Neuronal stem cell (in vitro differentiated cells): ENCODE measurements around the gene PSD2.

Experiments used
- DNase-seq: peaks from one replicate; pipeline ENCODE4 v3.0.0-alpha.2; 2013; ENCODE audit warnings: low spot score
- H2AFZ ChIP-seq: one replicate; pipeline ENCODE4 v1.6.1; 2013; ENCODE audit warnings: mild to moderate bottlenecking, low read length, inconsistent platforms
- H2AK5ac ChIP-seq: 2 replicates; pipeline ENCODE4 v1.6.1; 2013; ENCODE audit warnings: low read depth, mild to moderate bottlenecking, inconsistent platforms, low read length, moderate library complexity, mixed read lengths
- H2BK120ac ChIP-seq: 2 replicates; pipeline ENCODE4 v1.6.1; 2013; ENCODE audit warnings: low read depth, mild to moderate bottlenecking, inconsistent platforms, low read length, moderate library complexity, mixed read lengths
- H2BK12ac ChIP-seq: one replicate; pipeline ENCODE4 v1.6.1; 2013; ENCODE audit warnings: low read length, inconsistent platforms
- H2BK15ac ChIP-seq: 2 replicates; pipeline ENCODE4 v1.6.1; 2013; ENCODE audit warnings: mild to moderate bottlenecking, low read length, inconsistent platforms, mixed read lengths
- H2BK5ac ChIP-seq: one replicate; pipeline ENCODE4 v1.6.1; 2013; ENCODE audit warnings: inconsistent platforms, mild to moderate bottlenecking, low read length, moderate library complexity
- H3K14ac ChIP-seq: one replicate; pipeline ENCODE4 v1.6.1; 2013; ENCODE audit warnings: low read length, inconsistent platforms
- H3K18ac ChIP-seq: 2 replicates; pipeline ENCODE4 v1.6.1; 2013; ENCODE audit warnings: low read length, inconsistent platforms
- H3K23ac ChIP-seq: 2 replicates; pipeline ENCODE4 v1.6.1; 2013; ENCODE audit warnings: low read depth, mild to moderate bottlenecking, mixed read lengths, low read length, inconsistent platforms; ENCODE audit not compliant: poor library complexity
- H3K27ac ChIP-seq: replicated peaks from 3 replicates; pipeline ENCODE4 v1.5.1; 2013; ENCODE audit warnings: low read length, inconsistent platforms
- H3K27me3 ChIP-seq, 3 experiments: 2 replicates each; pipeline ENCODE4 v1.6.1; 2013; ENCODE audit warnings: low read length in 3 of 3, mild to moderate bottlenecking in 2 of 3, inconsistent platforms in 1 of 3, low read depth in 1 of 3, mixed read lengths in 1 of 3, moderate library complexity in 1 of 3; ENCODE audit not compliant: control insufficient read depth in 3 of 3, insufficient read depth in 3 of 3
- H3K36me3 ChIP-seq, 2 donors: replicated peaks in 1 of 2; 2 replicates each; pipeline ENCODE4 v1.6.1; 2013; ENCODE audit warnings: low read length in 2 of 2; ENCODE audit not compliant: control insufficient read depth in 2 of 2, insufficient read depth in 2 of 2
- H3K4ac ChIP-seq: 2 replicates; pipeline ENCODE4 v1.6.1; 2013; ENCODE audit warnings: inconsistent platforms, mild to moderate bottlenecking, low read length, moderate library complexity
- H3K4me1 ChIP-seq, 2 donors: 1 replicate in 1 of 2; 2 replicates in 1 of 2; pipeline ENCODE4 v1.6.1; 2013; ENCODE audit warnings: low read length in 2 of 2, low read depth in 1 of 2; ENCODE audit not compliant: control insufficient read depth in 2 of 2, insufficient read depth in 1 of 2
- H3K4me2 ChIP-seq: one replicate; pipeline ENCODE4 v1.6.1; 2013; ENCODE audit warnings: mild to moderate bottlenecking, low read length, inconsistent platforms; ENCODE audit not compliant: insufficient read depth, poor library complexity, severe bottlenecking
- H3K4me3 ChIP-seq, 2 donors: 2 replicates each; pipeline ENCODE4 v1.5.1; 2013; ENCODE audit warnings: low read length in 2 of 2, mild to moderate bottlenecking in 2 of 2, inconsistent platforms in 1 of 2, moderate library complexity in 1 of 2
- H3K79me1 ChIP-seq: one replicate; pipeline ENCODE4 v1.6.1; 2013; ENCODE audit warnings: low read depth, mild to moderate bottlenecking, inconsistent platforms, low read length, moderate library complexity
- H3K9ac ChIP-seq: one replicate; pipeline ENCODE4 v1.6.1; 2013; ENCODE audit warnings: mild to moderate bottlenecking, low read depth, low read length, inconsistent platforms; ENCODE audit not compliant: poor library complexity
- H3K9me3 ChIP-seq, 2 donors: replicated peaks in 1 of 2; 2 replicates each; pipeline versions ENCODE3 to v1.6.1; 2013; ENCODE audit warnings: low read length in 2 of 2, mild to moderate bottlenecking in 2 of 2, inconsistent platforms in 1 of 2, low read depth in 1 of 2, mixed read lengths in 1 of 2, moderate library complexity in 1 of 2; ENCODE audit not compliant: control insufficient read depth in 2 of 2, insufficient read depth in 1 of 2
- H4K8ac ChIP-seq: one replicate; pipeline ENCODE4 v1.6.1; 2013; ENCODE audit warnings: low read depth, mild to moderate bottlenecking, inconsistent platforms, low read length, moderate library complexity
- H4K91ac ChIP-seq: one replicate; pipeline ENCODE4 v1.6.1; 2013; ENCODE audit warnings: low read length, low read depth, mild to moderate bottlenecking, inconsistent platforms; ENCODE audit not compliant: poor library complexity
- WGBS, 2 donors: extraction: QIAGEN DNeasy Blood & Tissue Kit; methylation state at CpG; one replicate each; pipeline ENCODE4 v1.1.7; 2013; ENCODE audit warnings: missing lambda C conversion rate in 2 of 2, mixed read lengths in 1 of 2; ENCODE audit not compliant: insufficient read length in 2 of 2, insufficient replicate concordance in 1 of 2; ENCODE audit errors: extremely low coverage in 2 of 2; 5-methylcytosine and 5-hydroxymethylcytosine counted together

Gene PSD2

GRCh38 chr5:139748505-139748826, 47.1 kb upstream of the PSD2 start:
- Histone ChIP-seq H2BK15ac (peak overlapping the region; percentile 46), H2AK5ac (no peak overlapping the region), H3K4me1 (peaks cover 24 to 28% of the 10 kb centered on the region in 2 donors), H3K9ac (no peak overlapping the region), H3K4me2 (peak overlapping the region; percentile 40), H3K4me3 (peak overlapping the region in 1 of 2 donors; percentile 44), H3K27me3 (peaks cover 13 to 55% (median 44%) of the 10 kb centered on the region in 3 experiments), H4K91ac (no peak overlapping the region), H3K23ac (peak overlapping the region; percentile 77), H2AFZ (no peak overlapping the region), H2BK5ac (peak overlapping the region; percentile 67), H3K79me1 (no peaks in the 10 kb centered on the region), H3K4ac (no peak overlapping the region), H2BK12ac (no peak overlapping the region), H3K18ac (peak overlapping the region; percentile 80), H2BK120ac (no peak overlapping the region), H4K8ac (no peak overlapping the region), H3K14ac (no peak overlapping the region), H3K36me3 (no peaks in the 10 kb centered on the region), H3K27ac (no peak overlapping the region), H3K9me3 (no peaks in the 10 kb centered on the region)
- no CpG with 5 or more reads among the region's 27 CpGs for WGBS, 2 donors
- DNase-seq: no peak

DNA sequence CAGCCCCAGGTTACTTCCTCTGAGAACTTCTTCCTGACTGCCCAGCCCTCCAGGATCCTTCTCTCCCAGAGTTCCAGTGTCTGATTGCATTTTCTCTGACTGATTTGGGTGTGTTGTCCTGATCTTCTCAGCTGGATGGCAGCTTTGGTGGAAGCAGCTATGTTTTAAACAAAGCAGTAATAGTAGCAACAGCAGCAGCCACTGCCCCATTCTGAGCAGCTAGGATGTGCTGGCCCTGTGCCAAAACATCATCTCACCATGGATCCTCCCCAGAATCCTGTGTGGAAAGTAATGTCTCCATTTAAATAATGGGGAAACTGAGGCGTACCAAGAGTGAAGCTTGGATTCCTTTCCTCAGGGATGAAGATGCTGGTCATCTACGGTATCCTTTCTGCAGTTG, 46.4 kb upstream of the PSD2 start:
- Histone ChIP-seq H3K9ac (no peak overlapping the region), H4K91ac (no peak overlapping the region), H3K23ac (no peak overlapping the region), H3K27ac (no peak overlapping the region), H3K14ac (no peak overlapping the region), H3K9me3 (no peaks in the 10 kb centered on the region), H3K36me3 (no peaks in the 10 kb centered on the region), H3K4ac (no peak overlapping the region), H4K8ac (no peak overlapping the region), H3K18ac (no peak overlapping the region), H2AFZ (no peak overlapping the region), H2AK5ac (peak overlapping the region; percentile 23), H3K4me1 (peaks cover 24 to 28% of the 10 kb centered on the region in 2 donors), H3K4me2 (no peak overlapping the region), H2BK120ac (no peak overlapping the region), H3K27me3 (peaks cover 13 to 56% (median 44%) of the 10 kb centered on the region in 3 experiments), H2BK12ac (no peak overlapping the region), H2BK15ac (no peak overlapping the region), H3K79me1 (no peaks in the 10 kb centered on the region), H3K4me3 (no peak overlapping the region), H2BK5ac (no peak overlapping the region)
- no peak for DNase-seq
- WGBS, 2 donors: no CpG with 5 or more reads among the region's 2 CpGs

DNA sequence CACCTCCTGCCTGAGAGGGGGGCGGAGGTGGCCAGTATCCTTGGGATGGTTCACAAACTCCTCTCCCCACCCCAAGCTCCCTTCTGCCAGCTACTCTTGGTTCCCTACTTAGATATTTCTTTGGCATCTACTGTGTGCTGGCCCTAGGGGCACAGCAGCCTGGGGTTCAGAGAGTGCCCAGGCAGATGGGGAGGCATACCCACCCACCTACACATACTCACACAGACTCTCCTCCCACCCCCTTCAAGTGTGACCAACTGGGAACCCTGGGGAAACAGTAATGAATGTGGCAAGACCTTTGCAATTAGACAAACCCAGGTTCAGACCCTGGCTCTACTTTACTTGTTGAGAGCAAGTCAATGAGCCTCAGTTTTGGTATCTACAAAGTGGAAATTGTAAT, 44.4 kb upstream of the PSD2 start:
- no peaks in the 10 kb centered on the region for H3K79me1 ChIP-seq
- H4K91ac ChIP-seq: no peak overlapping the region
- no peak overlapping the region for H3K4me3 ChIP-seq
- no peak overlapping the region for H2BK120ac ChIP-seq
- WGBS, 2 donors: no CpG with 5 or more reads among the region's 1 CpG
- H2BK5ac ChIP-seq: no peak overlapping the region
- H3K4me1 ChIP-seq: peaks cover 21 to 29% of the 10 kb centered on the region in 2 donors
- H3K14ac ChIP-seq: no peak overlapping the region
- no peak overlapping the region for H3K9ac ChIP-seq
- H3K23ac ChIP-seq: no peak overlapping the region
- H3K27ac ChIP-seq: no peak overlapping the region
- H2BK12ac ChIP-seq: no peak overlapping the region
- H3K9me3 ChIP-seq: no peaks in the 10 kb centered on the region
- H3K27me3 ChIP-seq: peaks cover 17 to 73% (median 55%) of the 10 kb centered on the region in 3 experiments
- no peak overlapping the region for H3K18ac ChIP-seq
- DNase-seq: no peak
- H4K8ac ChIP-seq: no peak overlapping the region
- no peak overlapping the region for H2BK15ac ChIP-seq
- H3K36me3 ChIP-seq: no peaks in the 10 kb centered on the region
- H2AFZ ChIP-seq: no peak overlapping the region
- H3K4ac ChIP-seq: no peak overlapping the region
- H2AK5ac ChIP-seq: no peak overlapping the region
- H3K4me2 ChIP-seq: no peak overlapping the region

- no peak overlapping the region for H3K4me2 ChIP-seq
- no peak overlapping the region for H4K8ac ChIP-seq
- H3K4me1 ChIP-seq: peaks cover 17 to 21% of the 10 kb centered on the region in 2 donors
- H2BK5ac ChIP-seq: no peak overlapping the region
- H3K9me3 ChIP-seq: no peaks in the 10 kb centered on the region
- no peak overlapping the region for H2BK120ac ChIP-seq
- H3K23ac ChIP-seq: no peak overlapping the region
- no peaks in the 10 kb centered on the region for H3K36me3 ChIP-seq
- DNase-seq: no peak
- H2BK12ac ChIP-seq: no peak overlapping the region
- H3K4me3 ChIP-seq: peak overlapping the region in 1 of 2 donors; percentile 70
- H3K27ac ChIP-seq: no peak overlapping the region
- peak overlapping the region; percentile 28 for H4K91ac ChIP-seq
- no peak overlapping the region for H2BK15ac ChIP-seq
- peak overlapping the region; percentile 64 for H3K9ac ChIP-seq
- H2AFZ ChIP-seq: no peak overlapping the region
- H3K18ac ChIP-seq: peak overlapping the region; percentile 29
- no peaks in the 10 kb centered on the region for H3K79me1 ChIP-seq
- H2AK5ac ChIP-seq: peak overlapping the region; percentile 33
- no peak overlapping the region for H3K14ac ChIP-seq
- no CpG with 5 or more reads among the region's 16 CpGs for WGBS, 2 donors
- peaks cover 15 to 80% (median 50%) of the 10 kb centered on the region in 3 experiments for H3K27me3 ChIP-seq
- peak overlapping the region; percentile 19 for H3K4ac ChIP-seq
These were observed 42.8 kb upstream of the PSD2 start for GRCh38 chr5:139752506-139753473.
